GM18526 (cell line): Measurements from ENCODE around the gene GAL3ST2.

Experiments used
- POLR2A ChIP-seq: IDR thresholded peaks from 3 replicates; pipeline ENCODE4 v1.6.1; 2011; ENCODE audit not compliant: insufficient read length; ENCODE audit errors: extremely low read depth

GAL3ST2 gene

DNA sequence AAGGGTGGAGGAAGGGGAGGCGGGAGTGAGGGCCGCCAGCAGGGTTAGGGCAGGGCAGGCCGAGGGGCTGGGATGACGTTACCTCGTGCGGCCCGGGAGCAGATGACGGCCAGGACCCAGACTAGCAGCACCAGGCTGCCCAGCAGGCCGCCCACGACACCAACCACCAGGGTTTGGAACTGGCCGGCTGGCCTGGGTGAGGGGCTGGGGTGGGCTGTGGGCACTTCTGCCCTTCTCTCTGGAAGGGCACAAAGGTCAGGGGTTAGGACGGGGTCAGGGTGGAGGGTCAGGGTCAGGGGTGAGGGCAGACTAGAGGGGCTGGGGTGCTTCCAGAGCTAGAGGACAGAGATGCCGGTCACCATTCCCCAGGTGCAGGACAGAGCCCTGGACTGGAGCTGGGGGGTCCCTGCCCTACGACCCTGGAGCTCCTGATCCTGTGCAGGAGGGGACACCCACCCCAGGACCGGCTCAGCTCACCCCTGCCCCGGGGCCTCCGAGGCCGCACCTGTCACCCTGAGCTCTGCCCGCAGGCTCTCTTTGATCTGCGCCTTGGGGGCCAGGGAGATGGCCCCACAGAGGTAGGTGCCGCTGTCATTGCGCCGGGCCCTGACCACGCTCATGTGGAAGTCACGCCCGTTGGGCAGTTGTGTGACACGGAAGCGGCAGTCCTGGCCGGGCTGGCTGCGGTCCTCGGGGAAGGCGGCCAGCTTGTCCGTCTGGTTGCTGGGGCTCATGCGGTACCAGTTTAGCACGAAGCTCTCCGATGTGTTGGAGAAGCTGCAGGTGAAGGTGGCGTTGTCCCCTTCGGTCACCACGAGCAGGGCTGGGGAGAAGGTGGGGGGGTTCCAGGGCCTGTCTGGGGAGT, 75.7 kb downstream of the GAL3ST2 start:
- TF ChIP-seq POLR2A: no peak

- TF ChIP-seq POLR2A: no peak
These were observed 76.5 kb downstream of the GAL3ST2 start for GRCh38 chr2:241852981-241853631.
